Neural cell (in vitro differentiated cells): ENCODE data around the gene SEZ6.

Experiments used
- CTCF ChIP-seq: fragments of 450-650 bp; IDR thresholded peaks from 2 replicates; pipeline ENCODE4 v1.5.1; 2014; ENCODE audit warnings: antibody characterized with exemption, mild to moderate bottlenecking, moderate library complexity; ENCODE audit not compliant: poor library complexity, severe bottlenecking
- EP300 ChIP-seq: fragments of 450-650 bp; conservative IDR thresholded peaks from 2 replicates; pipeline ENCODE4 v1.6.1; 2014; ENCODE audit warnings: antibody characterized with exemption, mild to moderate bottlenecking, moderate library complexity; ENCODE audit not compliant: poor library complexity, severe bottlenecking
- EZH2 ChIP-seq: fragments of 200-600, 300-800 bp; shearing (Covaris generic), sonication (generic); IDR thresholded peaks from 2 replicates; pipeline ENCODE4 v1.6.1; 2014; ENCODE audit warnings: antibody characterized with exemption, low read length, borderline replicate concordance, mild to moderate bottlenecking; ENCODE audit not compliant: insufficient read depth, poor library complexity, severe bottlenecking
- POLR2AphosphoS5 ChIP-seq: IDR thresholded peaks from 2 replicates; pipeline ENCODE4 v1.6.1; 2012
- RAD21 ChIP-seq: fragments of 450-650 bp; conservative IDR thresholded peaks from 2 replicates; pipeline ENCODE4 v1.6.1; 2014; ENCODE audit warnings: antibody characterized with exemption, mild to moderate bottlenecking, moderate library complexity
- REST ChIP-seq: IDR thresholded peaks from 2 replicates; pipeline ENCODE4 v1.6.1; 2012; ENCODE audit warnings: borderline replicate concordance
- SMC3 ChIP-seq: fragments of 450-650 bp; conservative IDR thresholded peaks from 2 replicates; pipeline ENCODE4 v1.6.1; 2014; ENCODE audit warnings: antibody characterized with exemption, mild to moderate bottlenecking, moderate library complexity; ENCODE audit not compliant: poor library complexity
- TAF1 ChIP-seq: IDR thresholded peaks from 2 replicates; pipeline ENCODE4 v1.6.1; 2012; ENCODE audit warnings: low read depth

- TF ChIP-seq REST (no peak), EZH2 (no peak), CTCF (no peak), EP300 (no peak), RAD21 (no peak), POLR2AphosphoS5 (no peak), SMC3 (no peak), TAF1 (no peak)
Observed at GRCh38 chr17:28975646-28976045, 30.2 kb downstream of the SEZ6 start.
